PC-3 (cell line): ENCODE results near the gene FES. TPM values are rescaled to one million over a fixed set of nuclear protein-coding genes. Genes with fewer than 3 reads are reported as not detected.
"Not testable (repeated sequence)": the region's sequence is repeated elsewhere in the genome, so short reads cannot be mapped to it uniquely, and the experiment has no call there.

ENCODE experiments used
- ATAC-seq: fragments of 200-7000 bp; cut with Tn5 transposase; 2 replicates; pipeline ENCODE4 v1.9.1; 2020; ENCODE audit warnings: mild to moderate bottlenecking, moderate library complexity
- BruUV-seq: library from RNA; stranded (reverse); fragments of 400-500 nt; replicated peaks from 2 replicates; lab custom pipeline; 2021; lab: Mats Ljungman, UMichigan
- CTCF ChIA-PET: fragments of 300-600 bp; sonication (Branson Sonifier 250); formaldehyde crosslinking; loops from one replicate; lab custom pipeline; 2022; ENCODE audit warnings: antibody characterized with exemption; lab: Charles Lee
- POLR2A ChIA-PET: fragments of 300-600 bp; sonication (Branson Sonifier 250); formaldehyde crosslinking; loops from one replicate; lab custom pipeline; 2022; ENCODE audit warnings: antibody characterized with exemption; ENCODE audit not compliant: unreplicated experiment; lab: Charles Lee
- DNase-seq: peaks from one replicate; pipeline ENCODE4 v3.0.0-alpha.2; 2015
- H2AFZ ChIP-seq: fragments of 300-600 bp; sonication (generic); 2 replicates; pipeline ENCODE4 v1.6.0; 2016; ENCODE audit warnings: antibody characterized with exemption, low read length
- H3F3A ChIP-seq: fragments of 300-600 bp; sonication (generic); one replicate; pipeline ENCODE4 v1.6.0; 2017; ENCODE audit warnings: antibody characterized with exemption, low read length, control low read depth, mild to moderate bottlenecking; ENCODE audit not compliant: unreplicated experiment
- H3K27ac ChIP-seq: fragments of 300-600 bp; sonication (generic); 2 replicates; pipeline ENCODE4 v1.5.1; 2016; ENCODE audit warnings: mild to moderate bottlenecking, low read length
- H3K27me3 ChIP-seq: fragments of 300-600 bp; sonication (generic); 2 replicates; pipeline ENCODE4 v1.6.1; 2016; ENCODE audit warnings: low read length, mixed read lengths
- H3K36me3 ChIP-seq: fragments of 300-600 bp; sonication (generic); 2 replicates; pipeline ENCODE4 v1.6.1; 2016; ENCODE audit warnings: low read depth, mixed run types, low read length, mixed read lengths
- H3K4me1 ChIP-seq: fragments of 300-600 bp; sonication (generic); 2 replicates; pipeline ENCODE4 v1.5.1; 2016; ENCODE audit warnings: low read length; ENCODE audit not compliant: insufficient read depth
- H3K4me2 ChIP-seq: fragments of 300-600 bp; sonication (generic); 2 replicates; pipeline ENCODE4 v1.6.0; 2016; ENCODE audit warnings: low read length
- H3K4me3 ChIP-seq: fragments of 300-600 bp; sonication (generic); 2 replicates; pipeline ENCODE4 v1.5.1; 2016; ENCODE audit warnings: mild to moderate bottlenecking, low read length, mixed read lengths
- H3K79me2 ChIP-seq: fragments of 300-600 bp; sonication (generic); 2 replicates; pipeline ENCODE4 v1.6.1; 2017; ENCODE audit warnings: low read length, mixed read lengths
- H3K9ac ChIP-seq: fragments of 300-600 bp; sonication (generic); 2 replicates; pipeline ENCODE4 v1.6.0; 2016; ENCODE audit warnings: mild to moderate bottlenecking, low read length
- H3K9me2 ChIP-seq: fragments of 300-600 bp; sonication (generic); replicated peaks from 2 replicates; pipeline ENCODE4 v1.6.1; 2016; ENCODE audit warnings: mixed run types, low read length, mixed read lengths
- H3K9me3 ChIP-seq: fragments of 300-600 bp; sonication (generic); 2 replicates; pipeline ENCODE4 v1.6.1; 2016; ENCODE audit warnings: low read length, mixed read lengths
- H4K20me1 ChIP-seq: fragments of 300-600 bp; sonication (generic); 2 replicates; pipeline ENCODE4 v1.6.1; 2016; ENCODE audit warnings: low read length, mixed read lengths
- CTCF ChIP-seq: fragments of 300-600 bp; sonication (generic); conservative IDR thresholded peaks from 2 replicates; pipeline ENCODE4 v1.5.1; 2017; ENCODE audit warnings: antibody characterized with exemption, low read depth, mild to moderate bottlenecking, low read length
- EZH2 ChIP-seq: fragments of 300-600 bp; sonication (generic); IDR thresholded peaks from one replicate; pipeline ENCODE4 v1.6.1; 2017; ENCODE audit warnings: antibody characterized with exemption, mild to moderate bottlenecking, low read length; ENCODE audit not compliant: unreplicated experiment
- EZH2phosphoT487 ChIP-seq: fragments of 300-600 bp; sonication (generic); IDR thresholded peaks from 2 replicates; pipeline ENCODE4 v1.6.1; 2018; ENCODE audit warnings: mild to moderate bottlenecking, antibody characterized with exemption, low read length, borderline replicate concordance
- intact Hi-C: fragments of 100-400 bp; cut with micrococcal nuclease; formaldehyde crosslinking; loops from 2 replicates; pipeline ENCODE4 v1.9.0; 2023
- total RNA-seq: library from RNA; depleted of rRNA; stranded (reverse); fragments of >200 nt; gene quantifications from 2 replicates; pipeline ENCODE4 v1.2.3, GENCODE V29; 2014

Gene FES
- total RNA-seq, 1 experiment from 2014 or later, result 2.8 TPM

DNA sequence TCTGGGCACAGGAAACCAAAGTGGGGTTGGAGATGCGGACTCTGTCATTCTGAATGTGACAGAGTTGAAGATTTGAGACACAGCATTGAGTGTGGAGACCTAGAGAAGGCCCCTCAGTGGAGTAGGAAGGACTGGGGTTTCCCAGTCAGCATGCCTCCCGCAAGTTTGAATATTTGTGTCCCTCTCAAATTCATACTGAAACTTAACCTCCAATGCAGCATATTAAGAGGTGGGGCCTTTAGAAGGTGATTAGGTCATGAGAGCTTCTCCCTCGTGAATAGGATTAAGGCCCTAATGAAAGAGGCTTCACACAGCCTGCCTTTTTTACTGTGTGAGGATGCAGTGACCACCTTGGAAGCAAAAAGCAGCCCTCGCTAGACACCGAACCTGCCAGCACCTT lies 40.1 kb downstream of the FES start:
- ATAC-seq (no peak), DNase-seq (no peak)
- Histone ChIP-seq H3F3A (no peaks in the 10 kb centered on the region), H3K27ac (no peak overlapping the region), H4K20me1 (no peaks in the 10 kb centered on the region), H3K36me3 (no peaks in the 10 kb centered on the region), H3K79me2 (no peaks in the 10 kb centered on the region), H3K27me3 (no peaks in the 10 kb centered on the region), H3K9ac (no peak overlapping the region), H2AFZ (no peak overlapping the region), H3K9me3 (no peaks in the 10 kb centered on the region), H3K4me3 (no peak overlapping the region), H3K4me1 (peaks cover 3% of the 10 kb centered on the region; the same call in 1 of the 2 replicates), H3K9me2 (no peaks in the 10 kb centered on the region), H3K4me2 (no peak overlapping the region)
- CTCF ChIA-PET, result no interaction called here
- POLR2A ChIA-PET, result no interaction called here
- TF ChIP-seq CTCF, result no peak
- no TSS peak for BruUV-seq
- intact Hi-C loops, result no loop called here

DNA sequence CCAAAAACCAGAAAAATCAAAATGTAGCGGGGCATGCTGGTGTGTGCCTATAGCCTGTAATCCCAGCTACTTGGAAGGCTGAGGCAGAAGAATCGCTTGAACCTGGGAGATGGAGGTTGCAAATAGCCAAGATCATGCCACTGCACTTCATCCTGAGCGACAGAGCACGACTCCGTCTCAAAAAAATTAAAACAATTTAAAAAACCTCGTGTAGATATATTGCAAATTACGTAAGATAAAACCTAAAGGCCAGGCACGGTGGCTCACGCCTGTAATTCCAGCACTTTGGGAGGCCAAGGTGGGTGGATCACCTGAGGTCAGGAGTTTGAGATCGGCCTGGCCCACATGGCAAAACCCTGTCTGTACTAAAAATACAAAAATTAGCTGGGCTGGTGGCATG lies 42.5 kb downstream of the FES start:
- CTCF ChIA-PET, H3F3A ChIP-seq, H3K27ac ChIP-seq, DNase-seq, intact Hi-C loops, H3K79me2 ChIP-seq, H3K9me3 ChIP-seq, H3K4me2 ChIP-seq, H2AFZ ChIP-seq, H4K20me1 ChIP-seq, ATAC-seq, H3K9ac ChIP-seq, H3K4me3 ChIP-seq, H3K27me3 ChIP-seq, BruUV-seq, H3K9me2 ChIP-seq, POLR2A ChIA-PET, H3K36me3 ChIP-seq: not testable (repeated sequence)
- H3K4me1 ChIP-seq, result peaks cover 18% of the 10 kb centered on the region

- H3K79me2 ChIP-seq, POLR2A ChIA-PET, H3K27ac ChIP-seq, intact Hi-C loops, H3K9ac ChIP-seq, H3K4me2 ChIP-seq, H3K9me2 ChIP-seq, BruUV-seq, H4K20me1 ChIP-seq, CTCF ChIA-PET, H2AFZ ChIP-seq, H3K36me3 ChIP-seq, H3F3A ChIP-seq, ATAC-seq, H3K27me3 ChIP-seq, H3K9me3 ChIP-seq, DNase-seq, H3K4me3 ChIP-seq: not testable (repeated sequence)
- H3K4me1 ChIP-seq, result peaks cover 24% of the 10 kb centered on the region
Measured at GRCh38 chr15:90928106-90928505, 43.8 kb downstream of the FES start.

GRCh38 chr15:90929246-90930019 lies 45.1 kb downstream of the FES start:
- no peak for TF ChIP-seq EZH2
- TF ChIP-seq EZH2phosphoT487, result no peak
- no peak for TF ChIP-seq CTCF
- DNase-seq (no peak), ATAC-seq (no peak)
- Histone ChIP-seq H3K27ac (peak overlapping the region; percentile 67), H3K9ac (peak overlapping the region; percentile 85), H3K4me1 (peaks cover 25% of the 10 kb centered on the region), H3K4me3 (peak overlapping the region; percentile 87), H3K79me2 (peaks cover 5% of the 10 kb centered on the region; the same call in 1 of the 2 replicates), H4K20me1 (no peaks in the 10 kb centered on the region), H2AFZ (peak overlapping the region; percentile 91), H3K36me3 (no peaks in the 10 kb centered on the region), H3K9me2 (no peaks in the 10 kb centered on the region), H3K27me3 (no peaks in the 10 kb centered on the region), H3K9me3 (no peaks in the 10 kb centered on the region), H3F3A (no peaks in the 10 kb centered on the region), H3K4me2 (peak overlapping the region; percentile 97)
- ChIA-PET POLR2A (no interaction called here), CTCF (no interaction called here)
- intact Hi-C loops, result loop anchor here (2.0 to 10.0 kb wide), 3 partner anchors 27 to 105 kb away; partner anchors contain the start of genes MAN2A2 and PRC1
- BruUV-seq, result TSS peak; percentile 60
